ENCODE measurements around the gene ANK3. TPM values are rescaled to one million over a fixed set of nuclear protein-coding genes. Genes with fewer than 3 reads are reported as not detected.

The ANK3 gene
- total RNA-seq, 4 donors from 2014 or later = 6.4 to 23.2 (median 13.5) TPM

- TF ChIP-seq, protein P1, sequence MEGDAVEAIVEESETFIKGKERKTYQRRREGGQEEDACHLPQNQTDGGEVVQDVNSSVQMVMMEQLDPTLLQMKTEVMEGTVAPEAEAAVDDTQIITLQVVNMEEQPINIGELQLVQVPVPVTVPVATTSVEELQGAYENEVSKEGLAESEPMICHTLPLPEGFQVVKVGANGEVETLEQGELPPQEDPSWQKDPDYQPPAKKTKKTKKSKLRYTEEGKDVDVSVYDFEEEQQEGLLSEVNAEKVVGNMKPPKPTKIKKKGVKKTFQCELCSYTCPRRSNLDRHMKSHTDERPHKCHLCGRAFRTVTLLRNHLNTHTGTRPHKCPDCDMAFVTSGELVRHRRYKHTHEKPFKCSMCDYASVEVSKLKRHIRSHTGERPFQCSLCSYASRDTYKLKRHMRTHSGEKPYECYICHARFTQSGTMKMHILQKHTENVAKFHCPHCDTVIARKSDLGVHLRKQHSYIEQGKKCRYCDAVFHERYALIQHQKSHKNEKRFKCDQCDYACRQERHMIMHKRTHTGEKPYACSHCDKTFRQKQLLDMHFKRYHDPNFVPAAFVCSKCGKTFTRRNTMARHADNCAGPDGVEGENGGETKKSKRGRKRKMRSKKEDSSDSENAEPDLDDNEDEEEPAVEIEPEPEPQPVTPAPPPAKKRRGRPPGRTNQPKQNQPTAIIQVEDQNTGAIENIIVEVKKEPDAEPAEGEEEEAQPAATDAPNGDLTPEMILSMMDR (IDR thresholded peaks at IDR 0.05; ENCODE audit: low read depth) = no peak
Measured at GRCh38 chr10:60003651-60004523, 385.8 kb downstream of the ANK3 start.

- TF ChIP-seq, protein P1 (IDR thresholded peaks at IDR 0.05; ENCODE audit: low read depth) = no peak
Measured at GRCh38 chr10:60000747-60001146, 388.9 kb downstream of the ANK3 start.

GRCh38 chr10:59997827-59998525 lies 391.7 kb downstream of the ANK3 start:
- TF ChIP-seq, protein P1 (IDR thresholded peaks at IDR 0.05; ENCODE audit: low read depth) = no peak

DNA sequence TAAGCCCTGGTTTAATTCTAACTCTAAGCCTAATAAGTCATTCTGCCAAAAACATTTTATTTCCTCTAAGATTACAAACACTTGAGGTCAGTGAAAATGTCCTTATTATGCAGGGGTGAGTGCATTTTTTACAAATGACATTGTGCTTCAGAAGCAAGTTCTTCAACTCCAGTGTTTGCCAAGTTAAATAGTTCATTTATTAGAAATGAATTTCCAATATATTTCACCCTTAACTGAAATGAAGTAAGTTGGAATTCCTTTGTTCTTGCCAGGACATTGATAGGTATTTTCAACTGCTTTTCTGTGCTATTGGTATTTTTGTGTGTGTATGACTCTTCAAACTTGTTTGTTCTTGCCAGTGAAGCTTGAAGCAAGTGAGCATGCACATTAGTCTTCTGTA lies 393.8 kb downstream of the ANK3 start:
- TF ChIP-seq, protein P1 (IDR thresholded peaks at IDR 0.05; ENCODE audit: low read depth) = no peak

GRCh38 chr10:59993931-59994330 lies 395.7 kb downstream of the ANK3 start:
- TF ChIP-seq, protein P1 (IDR thresholded peaks at IDR 0.05; ENCODE audit: low read depth) = no peak

DNA sequence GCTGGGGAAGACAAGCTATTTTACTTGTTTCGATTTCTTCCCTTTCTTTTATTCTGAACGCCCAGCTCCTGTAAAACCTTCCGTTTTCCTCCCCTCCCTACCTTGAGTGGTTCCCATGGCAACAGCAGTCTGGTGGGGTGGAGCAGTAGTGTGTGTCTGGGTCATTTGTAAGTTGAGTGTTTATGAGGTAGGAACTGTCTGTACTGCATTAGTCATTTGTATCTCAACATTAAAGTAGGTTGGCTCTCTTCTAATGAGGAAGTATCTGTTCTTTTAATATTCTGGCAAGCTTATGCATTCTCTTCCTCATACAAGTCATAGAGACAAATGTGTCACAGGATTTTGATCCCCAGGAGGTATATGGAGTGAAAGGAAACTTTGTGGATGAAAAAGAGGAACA lies 398.0 kb downstream of the ANK3 start:
- TF ChIP-seq, protein P1 (IDR thresholded peaks at IDR 0.05; ENCODE audit: low read depth) = no peak

DNA sequence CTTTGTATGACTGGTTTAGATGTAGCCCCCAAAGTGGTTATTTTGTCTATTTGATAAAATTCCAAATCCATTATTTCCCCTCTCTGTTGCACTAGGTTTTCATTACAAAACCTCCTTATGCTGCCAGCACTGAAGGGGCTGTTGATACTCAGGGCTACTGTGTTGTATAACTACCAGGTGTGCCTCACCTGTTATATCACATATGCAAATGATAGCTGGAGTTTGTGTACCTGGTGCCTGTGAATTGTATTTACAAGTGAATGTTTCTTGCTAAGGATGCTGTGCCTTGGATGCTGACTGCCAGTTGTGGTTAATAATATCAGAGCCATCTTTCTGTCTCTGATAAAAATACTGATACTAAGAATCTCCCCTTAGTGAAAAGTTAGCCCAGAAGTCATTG lies 398.6 kb downstream of the ANK3 start:
- TF ChIP-seq, protein P1 (IDR thresholded peaks at IDR 0.05; ENCODE audit: low read depth) = no peak
